ENCODE results near the gene GMPPB.

- TF ChIP-seq JUND (IDR thresholded peaks at IDR 0.05) (no peak), EGR1 (IDR thresholded peaks at IDR 0.05; ENCODE audit: low read depth in 2 of 2) (no peak), MAX (IDR thresholded peaks at IDR 0.05) (no peak), CTCF (IDR thresholded peaks at IDR 0.05; ENCODE audit: low read depth, low read length, missing input control) (no peak), ZBTB33 (IDR thresholded peaks at IDR 0.05) (no peak), REST (IDR thresholded peaks at IDR 0.05) (no peak), YY1 (IDR thresholded peaks at IDR 0.05) (no peak), GABPA (IDR thresholded peaks at IDR 0.05 in 1 of 2, conservative IDR thresholded peaks at IDR 0.05 in 1 of 2) (no peak), SP1 (IDR thresholded peaks at IDR 0.05) (no peak)
These were observed 47.7 kb upstream of the GMPPB start for GRCh38 chr3:49771340-49771938.

Measured in liver (tissue), 3 donors.